Vagina (tissue), 2 donors: ENCODE measurements around the gene GPHA2. TPM values are rescaled to one million over a fixed set of nuclear protein-coding genes. Genes with fewer than 3 reads are reported as not detected.
A peak's percentile ranks its signal among the peaks of the same experiment; 100 is the strongest.
"Not testable (repeated sequence)": the region's sequence is repeated elsewhere in the genome, so short reads cannot be mapped to it uniquely, and the experiment has no call there.

ENCODE experiments used
- DNase-seq, 2 donors: peaks; one replicate each; pipeline ENCODE4 v3.0.0-alpha.2; 2017; ENCODE audit errors: extremely low spot score in 2 of 2
- H3K27ac ChIP-seq: fragments of 200-600 bp; sonication (generic); one replicate; pipeline ENCODE4 v1.5.1; 2019
- H3K27me3 ChIP-seq: fragments of 200-600 bp; sonication (generic); one replicate; pipeline ENCODE4 v1.5.1; 2019
- H3K36me3 ChIP-seq, 2 donors: fragments of 200-600 bp; sonication (generic); one replicate each; pipeline ENCODE4 v1.5.1; 2017 to 2019
- H3K4me1 ChIP-seq: fragments of 200-600 bp; sonication (generic); one replicate; pipeline ENCODE4 v1.5.1; 2019
- H3K4me3 ChIP-seq, 2 donors: fragments of 200-600 bp; sonication (generic); 1 replicate in 1 of 2; 2 replicates in 1 of 2; pipeline ENCODE4 v1.5.1; 2016 to 2019
- H3K9me3 ChIP-seq: fragments of 200-600 bp; sonication (generic); one replicate; pipeline ENCODE4 v1.5.1; 2019
- POLR2A ChIP-seq, 2 donors: fragments of 450-650 bp; IDR thresholded peaks; one replicate each; pipeline ENCODE4 v1.6.1; 2017; ENCODE audit warnings: antibody characterized with exemption in 2 of 2, mild to moderate bottlenecking in 2 of 2, moderate library complexity in 2 of 2
- POLR2AphosphoS5 ChIP-seq, 2 donors: sonication (generic); formaldehyde crosslinking; IDR thresholded peaks; one replicate each; pipeline ENCODE4 v1.9.0; 2017; ENCODE audit warnings: antibody characterized with exemption in 2 of 2, mild to moderate bottlenecking in 2 of 2, low read depth in 1 of 2; ENCODE audit not compliant: insufficient read depth in 1 of 2
- intact Hi-C: fragments of 100-400 bp; cut with DNase I; formaldehyde crosslinking; loops from one replicate; pipeline ENCODE4 v1.15.1; 2023
- total RNA-seq: library from RNA; depleted of rRNA; stranded (reverse); fragments of >200 nt; gene quantifications from one replicate; pipeline ENCODE4 v1.2.3, GENCODE V29; 2016
- TF ChIP-seq, protein P1 (sequence below), 3 experiments: fragments of 450-650 bp in 2 of 3; fragments of 200-600 bp in 1 of 3; sonication (generic) in 1 of 3; IDR thresholded peaks; one replicate each; pipeline ENCODE4 v1.5.1; 2017 to 2019; ENCODE audit warnings: antibody characterized with exemption in 3 of 3, mild to moderate bottlenecking in 2 of 3, moderate library complexity in 2 of 3

The GPHA2 gene
- not detected for total RNA-seq

GRCh38 chr11:64935359-64936081, at the start of gene GPHA2:
Gene GPHA2 (minus strand): TSS chr11:64935893. CDS start chr11:64935460, 433 bp downstream.
- Histone ChIP-seq H3K9me3 (no peaks in the 10 kb centered on the region), H3K36me3 (peaks cover 0 to 32% of the 10 kb centered on the region in 2 donors), H3K27ac (no peak within 1 kb of the TSS), H3K27me3 (no peaks in the 10 kb centered on the region), H3K4me1 (no peaks in the 10 kb centered on the region), H3K4me3 (no peak within 1 kb of the TSS)
- DNase-seq, result no peak
- TF ChIP-seq POLR2A (IDR thresholded peaks at IDR 0.05), result no peak
- TF ChIP-seq POLR2AphosphoS5 (IDR thresholded peaks at IDR 0.05; ENCODE audit: insufficient read depth in 1 of 2, low read depth in 1 of 2), result no peak
- TF ChIP-seq, protein P1, sequence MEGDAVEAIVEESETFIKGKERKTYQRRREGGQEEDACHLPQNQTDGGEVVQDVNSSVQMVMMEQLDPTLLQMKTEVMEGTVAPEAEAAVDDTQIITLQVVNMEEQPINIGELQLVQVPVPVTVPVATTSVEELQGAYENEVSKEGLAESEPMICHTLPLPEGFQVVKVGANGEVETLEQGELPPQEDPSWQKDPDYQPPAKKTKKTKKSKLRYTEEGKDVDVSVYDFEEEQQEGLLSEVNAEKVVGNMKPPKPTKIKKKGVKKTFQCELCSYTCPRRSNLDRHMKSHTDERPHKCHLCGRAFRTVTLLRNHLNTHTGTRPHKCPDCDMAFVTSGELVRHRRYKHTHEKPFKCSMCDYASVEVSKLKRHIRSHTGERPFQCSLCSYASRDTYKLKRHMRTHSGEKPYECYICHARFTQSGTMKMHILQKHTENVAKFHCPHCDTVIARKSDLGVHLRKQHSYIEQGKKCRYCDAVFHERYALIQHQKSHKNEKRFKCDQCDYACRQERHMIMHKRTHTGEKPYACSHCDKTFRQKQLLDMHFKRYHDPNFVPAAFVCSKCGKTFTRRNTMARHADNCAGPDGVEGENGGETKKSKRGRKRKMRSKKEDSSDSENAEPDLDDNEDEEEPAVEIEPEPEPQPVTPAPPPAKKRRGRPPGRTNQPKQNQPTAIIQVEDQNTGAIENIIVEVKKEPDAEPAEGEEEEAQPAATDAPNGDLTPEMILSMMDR (IDR thresholded peaks at IDR 0.05), result no peak
- intact Hi-C loops, result no loop called here

- H3K4me3 ChIP-seq, H3K4me1 ChIP-seq, H3K27me3 ChIP-seq, DNase-seq, H3K9me3 ChIP-seq, H3K36me3 ChIP-seq, H3K27ac ChIP-seq, intact Hi-C loops: not testable (repeated sequence)
Observed at GRCh38 chr11:64983339-64983738, 47.6 kb upstream of the GPHA2 start.

GRCh38 chr11:64976651-64977050, 41.0 kb upstream of the GPHA2 start:
- no peak for DNase-seq
- no peak overlapping the region for H3K4me3 ChIP-seq
- H3K27ac ChIP-seq, result no peak overlapping the region
- peaks cover 6% of the 10 kb centered on the region for H3K4me1 ChIP-seq
- TF ChIP-seq, protein P1 (IDR thresholded peaks at IDR 0.05), result no peak
- TF ChIP-seq POLR2A (IDR thresholded peaks at IDR 0.05), result no peak
- TF ChIP-seq POLR2AphosphoS5 (IDR thresholded peaks at IDR 0.05; ENCODE audit: insufficient read depth in 1 of 2, low read depth in 1 of 2), result no peak
- intact Hi-C loops, result no loop called here
- no peaks in the 10 kb centered on the region for H3K9me3 ChIP-seq
- H3K36me3 ChIP-seq, result no peaks in the 10 kb centered on the region
- no peaks in the 10 kb centered on the region for H3K27me3 ChIP-seq

GRCh38 chr11:64974124-64974523, 38.4 kb upstream of the GPHA2 start:
- Histone ChIP-seq H3K4me3 (no peak overlapping the region), H3K27me3 (no peaks in the 10 kb centered on the region), H3K36me3 (no peaks in the 10 kb centered on the region), H3K27ac (no peak overlapping the region), H3K9me3 (no peaks in the 10 kb centered on the region), H3K4me1 (peaks cover 10% of the 10 kb centered on the region)
- intact Hi-C loops, result no loop called here
- no peak for DNase-seq
- TF ChIP-seq, protein P1 (IDR thresholded peaks at IDR 0.05), result no peak
- TF ChIP-seq POLR2A (IDR thresholded peaks at IDR 0.05) (no peak), POLR2AphosphoS5 (IDR thresholded peaks at IDR 0.05; ENCODE audit: insufficient read depth in 1 of 2, low read depth in 1 of 2) (no peak)

GRCh38 chr11:64971421-64972233, 35.9 kb upstream of the GPHA2 start, which contains the start of gene MAJIN:
Gene MAJIN (minus strand): TSS chr11:64972108. CDS start chr11:64959405, 12,703 bp downstream.
- Histone ChIP-seq H3K4me1 (peaks cover 10% of the 10 kb centered on the region), H3K36me3 (no peaks in the 10 kb centered on the region), H3K4me3 (peak within 1 kb of the TSS; percentile 29 to 35), H3K27ac (no peak within 1 kb of the TSS), H3K9me3 (no peaks in the 10 kb centered on the region), H3K27me3 (no peaks in the 10 kb centered on the region)
- no peak for DNase-seq
- intact Hi-C loops, result no loop called here
- TF ChIP-seq POLR2AphosphoS5 (IDR thresholded peaks at IDR 0.05; ENCODE audit: insufficient read depth in 1 of 2, low read depth in 1 of 2), result peak; percentile 47 to 75
- TF ChIP-seq, protein P1 (IDR thresholded peaks at IDR 0.05), result no peak
